ENCODE data around the gene CT47A1.
"Not testable (repeated sequence)": the region's sequence is repeated elsewhere in the genome, so short reads cannot be mapped to it uniquely, and the experiment has no call there.

The CT47A1 gene

GRCh38 chrX:120985660-120986059, at the start of gene CT47A1:
Gene CT47A1, minus strand, starts transcription at chrX:120985760. Its CDS starts 231 bp downstream, at chrX:120985529.
- not testable (repeated sequence) for DNase-seq

- no peak for DNase-seq
Measured at GRCh38 chrX:121032531-121032930, 47.0 kb upstream of the CT47A1 start.

GRCh38 chrX:121030083-121030482, 44.5 kb upstream of the CT47A1 start:
- DNase-seq = no peak

GRCh38 chrX:121028419-121028818, 42.9 kb upstream of the CT47A1 start:
- no peak for DNase-seq

GRCh38 chrX:121014826-121015225, 29.3 kb upstream of the CT47A1 start:
- DNase-seq = no peak

GRCh38 chrX:121013897-121014455, 28.4 kb upstream of the CT47A1 start:
- no peak for DNase-seq

- no peak for DNase-seq
Measured at GRCh38 chrX:121011254-121011653, 25.7 kb upstream of the CT47A1 start.

GRCh38 chrX:121010218-121010617, 24.7 kb upstream of the CT47A1 start:
- DNase-seq = no peak

GRCh38 chrX:121009764-121010163, 24.2 kb upstream of the CT47A1 start:
- no peak for DNase-seq

- DNase-seq = no peak
Measured at GRCh38 chrX:121008920-121009319, 23.4 kb upstream of the CT47A1 start.

GRCh38 chrX:121000589-121000988, 15.0 kb upstream of the CT47A1 start:
- no peak for DNase-seq

GRCh38 chrX:120999413-120999812, 13.9 kb upstream of the CT47A1 start:
- no peak for DNase-seq

GRCh38 chrX:120956500-120956899, 29.1 kb downstream of the CT47A1 start, which contains the start of gene CT47A7:
Gene CT47A7, minus strand, starts transcription at chrX:120956600. Its CDS starts 255 bp downstream, at chrX:120956345.
- not testable (repeated sequence) for DNase-seq
